Heart left ventricle (tissue), 13 donors: ENCODE results near the gene KRTAP17-1.

Experiments
- CTCF ChIP-seq, 12 donors: fragments of 200-600 bp; sonication (generic) in 4 of 12; IDR thresholded peaks; one replicate each; pipeline versions ENCODE4 v1.5.0 to v1.8.0; 2018 to 2022; ENCODE audit warnings: antibody characterized with exemption in 12 of 12, mild to moderate bottlenecking in 5 of 12
- POLR2A ChIP-seq, 2 donors: fragments of 450-650 bp; IDR thresholded peaks; one replicate each; pipeline ENCODE4 v1.6.1; 2017; ENCODE audit warnings: antibody characterized with exemption in 2 of 2, mild to moderate bottlenecking in 2 of 2, moderate library complexity in 2 of 2
- donor health status: ischemic (EF 13 %, LVEDD 7.1; RV severe dilation, severe dysfunction).
- donor health status: DM: no; HTN: yes; CAD: no.
- donor health status: DM: no; HTN: no; CAD: no.
- donor health status: ischemic (EF 25% LVEDD 6.9; RV normal size, moderate dysfunction).
- donor health status: ischemic (EF 25% LVEDD 5.7; RV mildly dilated, moderate dysfunction).
- donor health status: ischemic (EF 35%, LVEDD 5.7; RV mildly dilated, moderate dysfunction).
- donor health status: nonischemic (EF 11% LVEDD 7.7; RV severe dilation, severe dysfunction).
- donor health status: DM: yes; HTN: yes; CAD: no.
- donor health status: PGD.
- donor health status: ischemic (EF 29% LVEDD 5.4; RV normal size, mild dysfunction).
- donor health status: nonischemic (EF 23%, LVEDD 6.1; RV moderate dilation, normal function).

GRCh38 chr17:41284546-41284945, 31.0 kb downstream of the KRTAP17-1 start:
- TF ChIP-seq CTCF (IDR thresholded peaks at IDR 0.05) (no peak), POLR2A (IDR thresholded peaks at IDR 0.05) (no peak)
